IMR-90 (cell line): Measurements from ENCODE around the gene DPP6. TPM values are rescaled to one million over a fixed set of nuclear protein-coding genes. Genes with fewer than 3 reads are reported as not detected.
"Not testable (repeated sequence)": the region's sequence is repeated elsewhere in the genome, so short reads cannot be mapped to it uniquely, and the experiment has no call there.

ENCODE experiments used
- ATAC-seq: fragments of 200-7000 bp; cut with Tn5 transposase; 2 replicates; pipeline ENCODE4 v1.9.1; 2020; ENCODE audit warnings: low read depth, mild to moderate bottlenecking, moderate library complexity
- BruUV-seq: library from RNA; stranded (reverse); fragments of 400-500 nt; replicated peaks from 2 replicates; lab custom pipeline; 2021; lab: Mats Ljungman, UMichigan
- CTCF ChIA-PET: fragments of 300-600 bp; formaldehyde crosslinking; extraction: SDS; loops from one replicate; lab custom pipeline; 2021; ENCODE audit warnings: antibody characterized with exemption; lab: Yijun Ruan, JAX
- POLR2A ChIA-PET: fragments of 300-600 bp; sonication (Branson Sonifier 250); formaldehyde crosslinking; loops from one replicate; lab custom pipeline; 2022; ENCODE audit warnings: antibody characterized with exemption; ENCODE audit not compliant: unreplicated experiment; lab: Charles Lee
- DNase-seq: peaks from one replicate; pipeline ENCODE4 v3.0.0; 2013
- H2AFZ ChIP-seq: replicated peaks from 2 replicates; pipeline ENCODE3; 2013; ENCODE audit warnings: low read length, mild to moderate bottlenecking; ENCODE audit not compliant: poor library complexity
- H2AK5ac ChIP-seq: 2 replicates; pipeline ENCODE4 v1.6.1; 2013; ENCODE audit warnings: low read depth, low read length, inconsistent platforms
- H2AK9ac ChIP-seq: replicated peaks from 2 replicates; pipeline ENCODE3; 2013; ENCODE audit warnings: mild to moderate bottlenecking, low read depth, low read length, moderate library complexity; ENCODE audit not compliant: poor library complexity
- H2BK120ac ChIP-seq: 2 replicates; pipeline ENCODE4 v1.6.1; 2013; ENCODE audit warnings: low read depth, low read length, inconsistent platforms
- H2BK15ac ChIP-seq: 3 replicates; pipeline ENCODE4 v1.6.1; 2013; ENCODE audit warnings: low read depth, low read length, inconsistent platforms
- H2BK20ac ChIP-seq: 2 replicates; pipeline ENCODE4 v1.6.1; 2013; ENCODE audit warnings: low read depth, mild to moderate bottlenecking, inconsistent platforms, low read length, moderate library complexity
- H2BK5ac ChIP-seq: 2 replicates; pipeline ENCODE4 v1.6.1; 2013; ENCODE audit warnings: mild to moderate bottlenecking, low read depth, low read length, inconsistent platforms; ENCODE audit not compliant: poor library complexity, severe bottlenecking
- H3K14ac ChIP-seq: replicated peaks from 2 replicates; pipeline ENCODE4 v1.6.1; 2013; ENCODE audit warnings: low read depth, low read length, inconsistent platforms
- H3K18ac ChIP-seq: 2 replicates; pipeline ENCODE4 v1.6.1; 2013; ENCODE audit warnings: low read depth, low read length, control low read depth
- H3K23ac ChIP-seq: 2 replicates; pipeline ENCODE4 v1.6.1; 2013; ENCODE audit warnings: low read depth, low read length, inconsistent platforms
- H3K27ac ChIP-seq: 2 replicates; pipeline ENCODE4 v1.5.1; 2013; ENCODE audit warnings: mild to moderate bottlenecking, control low read depth, low read length; ENCODE audit not compliant: insufficient read depth
- H3K27me3 ChIP-seq: 2 replicates; pipeline ENCODE4 v1.6.1; 2013; ENCODE audit warnings: low read length; ENCODE audit not compliant: control insufficient read depth, insufficient read depth
- H3K36me3 ChIP-seq: 2 replicates; pipeline ENCODE4 v1.6.1; 2013; ENCODE audit warnings: low read length, mixed read lengths; ENCODE audit not compliant: control insufficient read depth, insufficient read depth
- H3K4ac ChIP-seq: 2 replicates; pipeline ENCODE4 v1.6.1; 2013; ENCODE audit warnings: low read depth, low read length, inconsistent platforms
- H3K4me1 ChIP-seq: 2 replicates; pipeline ENCODE4 v1.6.1; 2013; ENCODE audit warnings: low read length, mixed read lengths; ENCODE audit not compliant: control insufficient read depth, insufficient read depth
- H3K4me2 ChIP-seq: 2 replicates; pipeline ENCODE4 v1.6.1; 2013; ENCODE audit warnings: low read depth, mild to moderate bottlenecking, control low read depth, low read length, moderate library complexity
- H3K4me3 ChIP-seq: 2 replicates; pipeline ENCODE4 v1.5.1; 2013; ENCODE audit warnings: low read depth, mild to moderate bottlenecking, control low read depth, low read length, moderate library complexity; ENCODE audit not compliant: insufficient read depth
- H3K56ac ChIP-seq: 2 replicates; pipeline ENCODE4 v1.6.1; 2013; ENCODE audit warnings: low read length, inconsistent platforms; ENCODE audit not compliant: insufficient read depth; ENCODE audit errors: extremely low read depth
- H3K79me1 ChIP-seq, 2 experiments: 2 replicates each; pipeline ENCODE4 v1.6.1; 2013; ENCODE audit warnings: low read length in 2 of 2, inconsistent platforms in 1 of 2, low read depth in 1 of 2
- H3K9ac ChIP-seq: 2 replicates; pipeline ENCODE4 v1.6.1; 2013; ENCODE audit warnings: low read depth, low read length, control low read depth
- H3K9me1 ChIP-seq: 2 replicates; pipeline ENCODE4 v1.6.1; 2013; ENCODE audit warnings: low read length, inconsistent platforms; ENCODE audit not compliant: insufficient read depth
- H3K9me3 ChIP-seq: 2 replicates; pipeline ENCODE4 v1.6.1; 2013; ENCODE audit warnings: low read length; ENCODE audit not compliant: control insufficient read depth, insufficient read depth
- H4K20me1 ChIP-seq: 2 replicates; pipeline ENCODE4 v1.6.1; 2013; ENCODE audit warnings: low read length, inconsistent platforms; ENCODE audit not compliant: insufficient read depth
- H4K5ac ChIP-seq: 2 replicates; pipeline ENCODE4 v1.6.1; 2013; ENCODE audit warnings: mild to moderate bottlenecking, low read depth, low read length, control low read depth
- H4K8ac ChIP-seq, 2 experiments: 2 replicates each; pipeline ENCODE4 v1.6.1; 2013; ENCODE audit warnings: low read depth in 2 of 2, low read length in 2 of 2, control low read depth in 1 of 2, inconsistent platforms in 1 of 2
- H4K91ac ChIP-seq: 2 replicates; pipeline ENCODE4 v1.6.1; 2013; ENCODE audit warnings: low read depth, low read length, inconsistent platforms; ENCODE audit not compliant: insufficient read depth
- WGBS, 2 experiments: methylation state at CpG; one replicate each; pipeline versions ENCODE4 v1.1.5 to v1.1.7; 2013; ENCODE audit warnings: missing lambda C conversion rate in 2 of 2; ENCODE audit not compliant: insufficient read length in 1 of 2; ENCODE audit errors: extremely low coverage in 2 of 2; 5-methylcytosine and 5-hydroxymethylcytosine counted together
- dilution Hi-C: fragments of 300-500 bp; cut with HindIII; formaldehyde crosslinking; loops from one replicate; pipeline ENCODE4 v1.14.3; 2018; ENCODE audit warnings: low sequenced_read_pairs; ENCODE audit not compliant: unreplicated experiment
- in situ Hi-C: fragments of 300-500 bp; cut with MboI; formaldehyde crosslinking; loops from 3 replicates; pipeline ENCODE4 v1.14.3; 2019; ENCODE audit warnings: low sequenced_read_pairs, inconsistent platforms, mixed read lengths
- intact Hi-C: fragments of 100-400 bp; cut with micrococcal nuclease; formaldehyde crosslinking; loops from 2 replicates; pipeline ENCODE4 v1.10.0; 2022
- polyA plus RNA-seq, 3 experiments: library from polyadenylated mRNA; depleted of rRNA; stranded (reverse); fragments of >200 nt; gene quantifications; 2 replicates each; pipeline ENCODE4 v1.2.3, GENCODE V29; 2012; ENCODE audit warnings: low replicate concordance in 1 of 3
- total RNA-seq: library from RNA; depleted of rRNA; stranded (reverse); fragments of >200 nt; gene quantifications from 2 replicates; pipeline ENCODE4 v1.2.3, GENCODE V29; 2012

Gene DPP6
- total and polyA plus RNA-seq, 2 of the 4 experiments (the other 2 are of a cell fraction), result not detected

- H4K91ac ChIP-seq, DNase-seq, H3K23ac ChIP-seq, H2AK5ac ChIP-seq, H4K20me1 ChIP-seq, POLR2A ChIA-PET, BruUV-seq, H3K27me3 ChIP-seq, H2BK20ac ChIP-seq, H3K18ac ChIP-seq, H2BK120ac ChIP-seq, dilution Hi-C loops, H3K4me2 ChIP-seq, H3K56ac ChIP-seq, H2BK5ac ChIP-seq, H2BK15ac ChIP-seq, H4K5ac ChIP-seq, H2AK9ac ChIP-seq, H3K4me3 ChIP-seq, H3K27ac ChIP-seq, H3K9ac ChIP-seq, H3K79me1 ChIP-seq, CTCF ChIA-PET, H3K4ac ChIP-seq, H3K14ac ChIP-seq, H2AFZ ChIP-seq, H3K36me3 ChIP-seq, H3K9me1 ChIP-seq, H3K4me1 ChIP-seq, ATAC-seq, intact Hi-C loops, H3K9me3 ChIP-seq, in situ Hi-C loops, H4K8ac ChIP-seq: not testable (repeated sequence)
- WGBS, 2 experiments, result no CpG with 5 or more reads among the region's 4 CpGs
Observed at GRCh38 chr7:154113732-154114351, 61.6 kb downstream of the DPP6 start.

GRCh38 chr7:154117411-154118390 is 65.5 kb downstream of the DPP6 start:
- 49% methylated on average over 2 of the region's 12 CpGs; no CpG with 5 or more reads in 1 of the 2 experiments for WGBS, 2 experiments
- in situ Hi-C loops, H2BK15ac ChIP-seq, H3K4ac ChIP-seq, H2BK5ac ChIP-seq, H3K4me2 ChIP-seq, H2BK20ac ChIP-seq, H3K14ac ChIP-seq, H2AFZ ChIP-seq, ATAC-seq, H2BK120ac ChIP-seq, H4K20me1 ChIP-seq, H4K5ac ChIP-seq, H3K18ac ChIP-seq, H3K9me1 ChIP-seq, H3K27ac ChIP-seq, H3K27me3 ChIP-seq, H3K4me1 ChIP-seq, intact Hi-C loops, H2AK5ac ChIP-seq, BruUV-seq, dilution Hi-C loops, H3K23ac ChIP-seq, H3K56ac ChIP-seq, H2AK9ac ChIP-seq, H3K4me3 ChIP-seq, DNase-seq, H3K36me3 ChIP-seq, H4K8ac ChIP-seq, CTCF ChIA-PET, POLR2A ChIA-PET, H3K9ac ChIP-seq, H3K9me3 ChIP-seq, H3K79me1 ChIP-seq, H4K91ac ChIP-seq: not testable (repeated sequence)
